Neural crest cell (in vitro differentiated cells): ENCODE measurements around the gene TM4SF5. TPM values are rescaled to one million over a fixed set of nuclear protein-coding genes. Genes with fewer than 3 reads are reported as not detected.

Source experiments
- DNase-seq: peaks from one replicate; pipeline ENCODE4 v3.0.0; 2021; ENCODE audit warnings: low read depth, mixed read lengths, low spot score
- H3K27ac Mint-ChIP-seq: one replicate; pipeline ENCODE4 v1.8.0; 2021; ENCODE audit warnings: mild to moderate bottlenecking, mixed read lengths; ENCODE audit not compliant: unreplicated experiment
- H3K27me3 Mint-ChIP-seq: 2 replicates; pipeline ENCODE4 v1.8.0; 2021; ENCODE audit warnings: low read depth, mild to moderate bottlenecking, mixed read lengths
- H3K36me3 Mint-ChIP-seq: 2 replicates; pipeline ENCODE4 v1.8.0; 2021; ENCODE audit warnings: low read depth, mild to moderate bottlenecking, mixed read lengths
- H3K4me1 Mint-ChIP-seq: 2 replicates; pipeline ENCODE4 v1.8.0; 2021; ENCODE audit warnings: mixed read lengths
- H3K4me3 Mint-ChIP-seq: one replicate; pipeline ENCODE4 v1.8.0; 2021; ENCODE audit warnings: mild to moderate bottlenecking, mixed read lengths
- H3K9me3 Mint-ChIP-seq: 2 replicates; pipeline ENCODE4 v1.8.0; 2021; ENCODE audit warnings: mixed read lengths
- CTCF ChIP-seq: fragments of 200-600 bp; sonication (generic); conservative IDR thresholded peaks from 2 replicates; pipeline ENCODE4 v1.5.0; 2021; ENCODE audit warnings: antibody characterized with exemption, mild to moderate bottlenecking
- total RNA-seq: library from RNA; stranded (reverse); gene quantifications from 2 replicates; pipeline ENCODE4 v1.2.1, GENCODE V29; 2021

Gene TM4SF5
- total RNA-seq, 1 donor from 2014 or later: not detected

GRCh38 chr17:4739122-4740024 is 32.3 kb upstream of the TM4SF5 start, which contains the start of the genes CXCL16 and ZMYND15:
CXCL16 (minus strand) TSS chr17:4739928; CDS start chr17:4739339, 589 bp downstream.
ZMYND15 (plus strand) TSS chr17:4739833; CDS start chr17:4740549, 716 bp downstream.
- Mint-ChIP-seq H3K4me1 (peaks cover 13% of the 10 kb centered on the region), H3K4me3 (peak within 1 kb of the TSS; percentile 85), H3K27me3 (peaks cover 95% of the 10 kb centered on the region), H3K9me3 (no peaks in the 10 kb centered on the region), H3K36me3 (no peaks in the 10 kb centered on the region), H3K27ac (no peak within 1 kb of the TSS)
- TF ChIP-seq CTCF: no peak
- DNase-seq: peak; percentile 13

GRCh38 chr17:4740025-4740351 is 31.7 kb upstream of the TM4SF5 start:
- peak overlapping the region; percentile 85 for H3K4me3 Mint-ChIP-seq
- no peaks in the 10 kb centered on the region for H3K36me3 Mint-ChIP-seq
- DNase-seq: no peak
- TF ChIP-seq CTCF: no peak
- H3K27me3 Mint-ChIP-seq: peaks cover 95% of the 10 kb centered on the region
- H3K9me3 Mint-ChIP-seq: no peaks in the 10 kb centered on the region
- no peak overlapping the region for H3K27ac Mint-ChIP-seq
- H3K4me1 Mint-ChIP-seq: peaks cover 13% of the 10 kb centered on the region

GRCh38 chr17:4740584-4740983 is 31.1 kb upstream of the TM4SF5 start:
- Mint-ChIP-seq H3K4me3 (peak overlapping the region; percentile 85), H3K27ac (no peak overlapping the region), H3K36me3 (no peaks in the 10 kb centered on the region), H3K4me1 (peaks cover 17% of the 10 kb centered on the region), H3K27me3 (peaks cover 94% of the 10 kb centered on the region), H3K9me3 (no peaks in the 10 kb centered on the region)
- no peak for DNase-seq
- no peak for TF ChIP-seq CTCF

- peak overlapping the region; percentile 42 for H3K4me3 Mint-ChIP-seq
These were observed 30.1 kb upstream of the TM4SF5 start for GRCh38 chr17:4741544-4741943.

GRCh38 chr17:4742133-4742532 is 29.6 kb upstream of the TM4SF5 start:
- peaks cover 21% of the 10 kb centered on the region for H3K4me1 Mint-ChIP-seq
- H3K36me3 Mint-ChIP-seq: no peaks in the 10 kb centered on the region
- no peak overlapping the region for H3K4me3 Mint-ChIP-seq
- no peak overlapping the region for H3K27ac Mint-ChIP-seq
- no peaks in the 10 kb centered on the region for H3K9me3 Mint-ChIP-seq
- DNase-seq: no peak
- H3K27me3 Mint-ChIP-seq: peaks cover 92% of the 10 kb centered on the region
- no peak for TF ChIP-seq CTCF

More at GRCh38 chr17:4741544-4741943, 30.1 kb upstream of the TM4SF5 start:
- Mint-ChIP-seq H3K27me3 (peaks cover 92% of the 10 kb centered on the region), H3K36me3 (no peaks in the 10 kb centered on the region), H3K27ac (no peak overlapping the region), H3K4me1 (peaks cover 20% of the 10 kb centered on the region), H3K9me3 (no peaks in the 10 kb centered on the region)
- no peak for DNase-seq
- no peak for TF ChIP-seq CTCF
